ENCODE results near the gene CDH12.

DNA sequence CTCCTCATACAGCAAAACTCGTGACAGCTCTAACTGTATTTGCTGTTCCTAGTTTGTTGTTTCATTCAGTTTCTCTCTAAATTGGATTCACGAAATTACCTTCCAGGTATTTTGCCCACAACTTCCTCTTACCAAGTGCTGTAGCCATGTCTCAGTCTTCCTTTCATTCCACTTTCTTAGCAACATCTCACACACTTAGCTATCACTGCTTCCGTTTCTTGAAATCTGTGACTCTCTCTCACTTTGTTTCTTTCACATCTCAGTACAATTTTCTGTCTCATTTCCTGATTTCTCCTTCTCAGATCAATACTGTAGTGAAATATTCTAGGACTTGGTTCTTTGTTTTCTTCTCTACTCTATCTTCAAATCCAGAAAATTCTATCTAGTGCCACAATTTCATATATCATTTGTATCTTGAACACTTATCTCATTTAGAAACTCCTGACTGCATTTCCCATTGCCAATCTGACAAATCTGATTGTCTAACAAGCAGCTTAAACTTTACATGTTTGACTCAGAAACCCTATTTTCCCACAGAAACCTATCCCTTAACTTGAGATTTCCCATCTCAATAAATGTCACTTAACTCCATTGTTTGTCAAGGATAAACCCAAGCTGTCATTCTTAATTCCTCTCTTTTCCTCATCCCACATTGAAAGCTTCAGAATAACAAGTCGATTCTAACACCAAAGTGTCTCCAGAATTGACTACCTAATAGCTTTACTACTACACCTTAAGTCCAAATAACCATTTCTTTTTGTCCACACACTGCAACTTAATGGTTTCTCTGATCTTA lies 303.1 kb downstream of the CDH12 start:
- TF ChIP-seq, protein P1, sequence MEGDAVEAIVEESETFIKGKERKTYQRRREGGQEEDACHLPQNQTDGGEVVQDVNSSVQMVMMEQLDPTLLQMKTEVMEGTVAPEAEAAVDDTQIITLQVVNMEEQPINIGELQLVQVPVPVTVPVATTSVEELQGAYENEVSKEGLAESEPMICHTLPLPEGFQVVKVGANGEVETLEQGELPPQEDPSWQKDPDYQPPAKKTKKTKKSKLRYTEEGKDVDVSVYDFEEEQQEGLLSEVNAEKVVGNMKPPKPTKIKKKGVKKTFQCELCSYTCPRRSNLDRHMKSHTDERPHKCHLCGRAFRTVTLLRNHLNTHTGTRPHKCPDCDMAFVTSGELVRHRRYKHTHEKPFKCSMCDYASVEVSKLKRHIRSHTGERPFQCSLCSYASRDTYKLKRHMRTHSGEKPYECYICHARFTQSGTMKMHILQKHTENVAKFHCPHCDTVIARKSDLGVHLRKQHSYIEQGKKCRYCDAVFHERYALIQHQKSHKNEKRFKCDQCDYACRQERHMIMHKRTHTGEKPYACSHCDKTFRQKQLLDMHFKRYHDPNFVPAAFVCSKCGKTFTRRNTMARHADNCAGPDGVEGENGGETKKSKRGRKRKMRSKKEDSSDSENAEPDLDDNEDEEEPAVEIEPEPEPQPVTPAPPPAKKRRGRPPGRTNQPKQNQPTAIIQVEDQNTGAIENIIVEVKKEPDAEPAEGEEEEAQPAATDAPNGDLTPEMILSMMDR (IDR thresholded peaks at IDR 0.05) = no peak
- no peak for TF ChIP-seq POLR2A (IDR thresholded peaks at IDR 0.05)

Measured in thyroid gland (tissue), 4 donors.